ENCODE data around the gene CD300LD. TPM values are rescaled to one million over a fixed set of nuclear protein-coding genes. Genes with fewer than 3 reads are reported as not detected.

Gene CD300LD
- total RNA-seq, 2 donors from 2014 or later: not detected

GRCh38 chr17:74569020-74570003 lies 22.8 kb downstream of the CD300LD start:
- peak; percentile 13 to 73 (median 20) for DNase-seq
- TF ChIP-seq CTCF (IDR thresholded peaks at IDR 0.05) (no peak), POLR2A (IDR thresholded peaks at IDR 0.05) (no peak)
- H3K36me3 ChIP-seq (replicated peaks in 1 of 2; ENCODE audit: insufficient read depth in 1 of 2, low read depth in 2 of 2): no peaks in the 10 kb centered on the region
- no peaks in the 10 kb centered on the region for H3K4me1 ChIP-seq
- no peak overlapping the region for H3K27ac ChIP-seq
- intact Hi-C loops (cut with DNase I): no loop called here
- ATAC-seq: peak; percentile 63
- no peaks in the 10 kb centered on the region for H3K9me3 ChIP-seq
- 42 to 59% methylated on average over 27 to 32 of the region's 32 CpGs for WGBS, 2 donors
- no peak overlapping the region for H3K4me3 ChIP-seq
- no peaks in the 10 kb centered on the region for H3K27me3 ChIP-seq

- Histone ChIP-seq H3K9me3 (no peaks in the 10 kb centered on the region), H3K27ac (no peak overlapping the region), H3K4me1 (no peaks in the 10 kb centered on the region), H3K4me3 (no peak overlapping the region), H3K27me3 (no peaks in the 10 kb centered on the region), H3K36me3 (replicated peaks in 1 of 2; ENCODE audit: insufficient read depth in 1 of 2, low read depth in 2 of 2) (no peaks in the 10 kb centered on the region)
- WGBS, 2 donors: 44 to 46% methylated on average over 4 of the region's 4 CpGs
- DNase-seq: no peak
- no peak for TF ChIP-seq POLR2A (IDR thresholded peaks at IDR 0.05)
- TF ChIP-seq CTCF (IDR thresholded peaks at IDR 0.05): no peak
- intact Hi-C loops (cut with DNase I): no loop called here
- no peak for ATAC-seq
Observed at GRCh38 chr17:74568106-74568873, 23.8 kb downstream of the CD300LD start.

- no peak within 1 kb of the TSS for H3K4me3 ChIP-seq
- WGBS, 2 donors: 64 to 67% methylated on average over 2 of the region's 2 CpGs
- TF ChIP-seq POLR2A (IDR thresholded peaks at IDR 0.05): no peak
- no peak for TF ChIP-seq CTCF (IDR thresholded peaks at IDR 0.05)
- no peaks in the 10 kb centered on the region for H3K27me3 ChIP-seq
- H3K27ac ChIP-seq: no peak within 1 kb of the TSS
- H3K4me1 ChIP-seq: no peaks in the 10 kb centered on the region
- no peaks in the 10 kb centered on the region for H3K36me3 ChIP-seq (replicated peaks in 1 of 2; ENCODE audit: insufficient read depth in 1 of 2, low read depth in 2 of 2)
- H3K9me3 ChIP-seq: no peaks in the 10 kb centered on the region
- peak in 1 of 4 donors; percentile 23 for DNase-seq
- intact Hi-C loops (cut with DNase I): no loop called here
- ATAC-seq: no peak
Observed at GRCh38 chr17:74567397-74567796, 24.7 kb downstream of the CD300LD start, which contains the start of gene CD300H. Gene CD300H, minus strand, starts transcription at chr17:74567509.

- Histone ChIP-seq H3K4me1 (no peaks in the 10 kb centered on the region), H3K9me3 (no peaks in the 10 kb centered on the region), H3K4me3 (no peak overlapping the region), H3K27ac (no peak overlapping the region), H3K27me3 (no peaks in the 10 kb centered on the region), H3K36me3 (replicated peaks in 1 of 2; ENCODE audit: insufficient read depth in 1 of 2, low read depth in 2 of 2) (no peaks in the 10 kb centered on the region)
- intact Hi-C loops (cut with DNase I): no loop called here
- DNase-seq (peak in 3 of 4 donors; percentile 18 to 40 (median 26)), ATAC-seq (no peak)
- peak in 4 of 7 experiments; percentile 21 to 33 (median 31) for TF ChIP-seq CTCF (IDR thresholded peaks at IDR 0.05)
- TF ChIP-seq POLR2A (IDR thresholded peaks at IDR 0.05): no peak
- WGBS, 2 donors: 22 to 43% methylated on average over 8 to 9 of the region's 9 CpGs
Observed at GRCh38 chr17:74566132-74566753, 25.8 kb downstream of the CD300LD start.
